OCI-LY1 (cell line): Measurements from ENCODE around the gene MNT.

Experiments used
- H2AFZ ChIP-seq: fragments of 200-600 bp; sonication (generic), shearing (Covaris generic); 2 replicates; pipeline ENCODE4 v1.6.0; 2014; ENCODE audit warnings: antibody characterized with exemption, mild to moderate bottlenecking, low read length
- H3F3A ChIP-seq: fragments of 200-600 bp; sonication (generic), shearing (Covaris generic); 2 replicates; pipeline ENCODE4 v1.6.0; 2014; ENCODE audit warnings: mild to moderate bottlenecking, antibody characterized with exemption, low read length, moderate library complexity; ENCODE audit not compliant: insufficient read depth
- H3K27ac ChIP-seq: fragments of 200-600 bp; sonication (generic); 2 replicates; pipeline ENCODE4 v1.5.1; 2014; ENCODE audit warnings: low read length, mixed run types, mild to moderate bottlenecking, low read depth; ENCODE audit not compliant: poor library complexity, severe bottlenecking
- H3K27me3 ChIP-seq: fragments of 200-600 bp; sonication (generic); 2 replicates; pipeline ENCODE4 v1.6.0; 2014; ENCODE audit warnings: antibody characterized with exemption, mild to moderate bottlenecking, low read length, moderate library complexity; ENCODE audit not compliant: insufficient read depth
- H3K36me3 ChIP-seq: fragments of 200-600 bp; sonication (generic); 2 replicates; pipeline ENCODE4 v1.6.1; 2014; ENCODE audit warnings: mild to moderate bottlenecking, antibody characterized with exemption, low read length, moderate library complexity, mixed read lengths; ENCODE audit not compliant: insufficient read depth
- H3K4me1 ChIP-seq: fragments of 200-600 bp; sonication (generic); 2 replicates; pipeline ENCODE4 v1.5.1; 2014; ENCODE audit warnings: mild to moderate bottlenecking, low read length, moderate library complexity; ENCODE audit not compliant: insufficient read depth, severe bottlenecking
- H3K4me2 ChIP-seq: fragments of 200-600 bp; sonication (generic), shearing (Covaris generic); 2 replicates; pipeline ENCODE4 v1.6.1; 2014; ENCODE audit warnings: low read length
- H3K4me3 ChIP-seq: fragments of 200-600 bp; sonication (generic); 2 replicates; pipeline ENCODE4 v1.5.1; 2014; ENCODE audit warnings: low read length, low read depth, mild to moderate bottlenecking, mixed read lengths; ENCODE audit not compliant: poor library complexity, severe bottlenecking
- H3K79me2 ChIP-seq: fragments of 200-600 bp; shearing (Covaris generic); 2 replicates; pipeline ENCODE4 v1.6.1; 2016; ENCODE audit warnings: mixed run types, low read length, mixed read lengths; ENCODE audit not compliant: insufficient read depth
- H3K9ac ChIP-seq: fragments of 200-600 bp; sonication (generic), shearing (Covaris generic); 2 replicates; pipeline ENCODE4 v1.6.1; 2014; ENCODE audit warnings: mild to moderate bottlenecking, low read length, mixed read lengths
- H3K9me2 ChIP-seq: fragments of 200-600 bp; sonication (generic), shearing (Covaris generic); 2 replicates; pipeline ENCODE4 v1.6.1; 2014; ENCODE audit warnings: low read depth, mild to moderate bottlenecking, low read length, mixed read lengths
- H3K9me3 ChIP-seq: fragments of 200-600 bp; shearing (Covaris generic); 2 replicates; pipeline ENCODE4 v1.6.1; 2014; ENCODE audit warnings: low read length, mixed read lengths
- H4K20me1 ChIP-seq: fragments of 200-600 bp; sonication (generic), shearing (Covaris generic); 2 replicates; pipeline ENCODE4 v1.6.0; 2016; ENCODE audit warnings: mild to moderate bottlenecking, low read length; ENCODE audit not compliant: insufficient read depth
- EZH2 ChIP-seq: fragments of 200-600 bp; sonication (generic), shearing (Covaris generic); IDR thresholded peaks from 2 replicates; pipeline ENCODE4 v1.8.0; 2017; ENCODE audit warnings: borderline replicate concordance, mixed run types, mild to moderate bottlenecking, antibody characterized with exemption, low read length, moderate library complexity, mixed read lengths
- TF ChIP-seq, protein P1 (sequence below): fragments of 200-600 bp; sonication (generic), shearing (Covaris generic); IDR thresholded peaks from 2 replicates; pipeline ENCODE4 v1.5.1; 2017; ENCODE audit warnings: mild to moderate bottlenecking, antibody characterized with exemption, low read length, moderate library complexity, mixed read lengths

MNT gene

DNA sequence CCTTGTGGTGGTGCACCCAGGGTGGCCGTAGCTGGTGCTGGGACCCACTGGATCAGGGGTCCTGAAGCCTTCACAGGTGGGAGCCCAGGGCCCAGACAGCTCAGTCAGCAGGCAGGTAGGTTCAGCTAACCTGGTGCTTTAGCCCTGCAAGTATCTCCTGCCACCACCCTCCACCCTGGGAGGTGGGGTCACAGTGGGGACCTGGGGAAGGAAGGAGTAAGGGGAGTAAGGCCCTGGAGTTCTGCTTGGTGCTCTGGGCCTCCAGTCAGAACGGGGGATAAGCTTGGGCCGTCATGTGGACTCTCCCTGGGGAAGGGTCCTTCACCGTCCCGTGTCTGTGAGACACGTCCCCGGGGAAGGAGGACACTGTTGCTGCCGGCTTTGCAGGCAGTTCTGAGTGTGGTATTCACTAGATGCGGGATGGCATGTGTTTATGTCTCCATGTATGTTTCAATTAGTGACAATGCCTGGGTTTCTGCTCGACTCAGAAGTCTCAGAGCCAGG is 42.9 kb downstream of the MNT start:
- H3K4me3 ChIP-seq: no peak overlapping the region
- H3K27ac ChIP-seq: no peak overlapping the region
- H3K4me2 ChIP-seq: no peak overlapping the region

DNA sequence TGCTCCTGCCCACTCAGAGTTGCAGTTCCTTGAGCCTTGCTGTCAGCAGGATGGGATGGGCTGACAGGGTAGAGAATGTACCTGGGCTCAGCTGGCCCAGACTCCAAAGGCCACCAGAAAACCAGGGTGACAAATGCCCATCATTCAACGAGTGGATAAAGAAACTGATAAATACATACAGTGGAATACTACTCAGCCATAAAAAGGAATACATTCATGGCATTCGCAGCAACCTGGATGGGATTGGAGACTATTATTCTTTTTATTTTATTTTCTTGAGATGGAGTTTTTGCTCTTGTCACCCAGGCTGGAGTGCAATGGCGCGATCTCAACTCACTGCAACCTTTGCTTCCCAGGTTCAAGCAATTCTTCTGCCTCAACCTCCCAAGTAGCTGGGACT is 43.6 kb downstream of the MNT start:
- H3K4me1 ChIP-seq: peaks cover 16% of the 10 kb centered on the region
- H3K27me3 ChIP-seq: no peaks in the 10 kb centered on the region
- H3K9me3 ChIP-seq: no peaks in the 10 kb centered on the region
- no peaks in the 10 kb centered on the region for H3K9me2 ChIP-seq
- no peaks in the 10 kb centered on the region for H4K20me1 ChIP-seq
- H3K4me2 ChIP-seq: no peak overlapping the region
- H3K9ac ChIP-seq: no peak overlapping the region
- no peak overlapping the region for H2AFZ ChIP-seq
- TF ChIP-seq, protein P1, sequence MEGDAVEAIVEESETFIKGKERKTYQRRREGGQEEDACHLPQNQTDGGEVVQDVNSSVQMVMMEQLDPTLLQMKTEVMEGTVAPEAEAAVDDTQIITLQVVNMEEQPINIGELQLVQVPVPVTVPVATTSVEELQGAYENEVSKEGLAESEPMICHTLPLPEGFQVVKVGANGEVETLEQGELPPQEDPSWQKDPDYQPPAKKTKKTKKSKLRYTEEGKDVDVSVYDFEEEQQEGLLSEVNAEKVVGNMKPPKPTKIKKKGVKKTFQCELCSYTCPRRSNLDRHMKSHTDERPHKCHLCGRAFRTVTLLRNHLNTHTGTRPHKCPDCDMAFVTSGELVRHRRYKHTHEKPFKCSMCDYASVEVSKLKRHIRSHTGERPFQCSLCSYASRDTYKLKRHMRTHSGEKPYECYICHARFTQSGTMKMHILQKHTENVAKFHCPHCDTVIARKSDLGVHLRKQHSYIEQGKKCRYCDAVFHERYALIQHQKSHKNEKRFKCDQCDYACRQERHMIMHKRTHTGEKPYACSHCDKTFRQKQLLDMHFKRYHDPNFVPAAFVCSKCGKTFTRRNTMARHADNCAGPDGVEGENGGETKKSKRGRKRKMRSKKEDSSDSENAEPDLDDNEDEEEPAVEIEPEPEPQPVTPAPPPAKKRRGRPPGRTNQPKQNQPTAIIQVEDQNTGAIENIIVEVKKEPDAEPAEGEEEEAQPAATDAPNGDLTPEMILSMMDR: no peak
- no peak for TF ChIP-seq EZH2
- no peak overlapping the region for H3K27ac ChIP-seq
- H3F3A ChIP-seq: peaks cover 9% of the 10 kb centered on the region
- H3K4me3 ChIP-seq: no peak overlapping the region
- H3K36me3 ChIP-seq: no peaks in the 10 kb centered on the region
- H3K79me2 ChIP-seq: no peaks in the 10 kb centered on the region

More for the DNA sequence above, 42.9 kb downstream of the MNT start:
- H3F3A ChIP-seq: peaks cover 9% of the 10 kb centered on the region
- H3K79me2 ChIP-seq: no peaks in the 10 kb centered on the region
- H3K9me3 ChIP-seq: no peaks in the 10 kb centered on the region
- H3K9me2 ChIP-seq: no peaks in the 10 kb centered on the region
- H3K27me3 ChIP-seq: no peaks in the 10 kb centered on the region
- H3K9ac ChIP-seq: no peak overlapping the region
- TF ChIP-seq EZH2: no peak
- TF ChIP-seq, protein P1: no peak
- H3K36me3 ChIP-seq: no peaks in the 10 kb centered on the region
- H3K4me1 ChIP-seq: peaks cover 11% of the 10 kb centered on the region
- H2AFZ ChIP-seq: no peak overlapping the region
- H4K20me1 ChIP-seq: no peaks in the 10 kb centered on the region

DNA sequence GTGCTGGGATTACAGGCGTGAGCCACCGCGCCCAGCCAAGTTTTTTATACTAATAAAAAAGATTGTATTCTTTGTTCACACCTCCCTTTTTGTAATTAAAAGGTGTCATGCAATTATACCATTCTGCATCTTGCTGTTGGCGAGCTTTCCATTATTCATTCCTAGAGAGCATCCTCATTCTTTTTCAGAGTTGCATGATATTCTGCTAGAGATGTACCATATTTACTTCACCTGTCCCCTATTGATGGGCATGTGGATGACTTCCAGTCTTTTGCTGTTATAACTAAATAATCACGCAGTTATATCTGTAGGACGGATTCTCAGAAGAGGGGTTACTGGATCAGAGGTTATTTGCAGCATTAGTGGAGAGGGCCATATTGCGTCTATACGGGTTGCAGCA is 46.5 kb downstream of the MNT start:
- Histone ChIP-seq H3K9ac (no peak overlapping the region), H4K20me1 (no peaks in the 10 kb centered on the region), H3K79me2 (no peaks in the 10 kb centered on the region), H3K36me3 (no peaks in the 10 kb centered on the region), H3K4me2 (no peak overlapping the region), H3K9me3 (no peaks in the 10 kb centered on the region), H3K27ac (no peak overlapping the region), H3F3A (peaks cover 12% of the 10 kb centered on the region), H3K4me1 (peaks cover 19% of the 10 kb centered on the region), H3K9me2 (no peaks in the 10 kb centered on the region), H2AFZ (no peak overlapping the region), H3K27me3 (no peaks in the 10 kb centered on the region), H3K4me3 (no peak overlapping the region)
- TF ChIP-seq, protein P1: no peak
- TF ChIP-seq EZH2: no peak
